NCI-H187 (cell line): ENCODE data around the gene NOP16.
A peak's percentile ranks its signal among the peaks of the same experiment; 100 is the strongest.

ENCODE experiments used
- DNase-seq, 2 experiments: peaks; one replicate each; lab custom pipeline; 2025; lab: John Stamatoyannopoulos, UW

The NOP16 gene

GRCh38 chr5:176359658-176360057, 28.7 kb downstream of the NOP16 start:
- DNase-seq, result no peak

GRCh38 chr5:176356179-176356566, 32.2 kb downstream of the NOP16 start:
- no peak for DNase-seq

GRCh38 chr5:176355400-176356178, 32.8 kb downstream of the NOP16 start:
- DNase-seq, result peak in 1 of 2 experiments; percentile 55

GRCh38 chr5:176353533-176353932, 34.9 kb downstream of the NOP16 start:
- no peak for DNase-seq

GRCh38 chr5:176352116-176352878, 36.1 kb downstream of the NOP16 start:
- DNase-seq, result no peak

- no peak for DNase-seq
Observed at GRCh38 chr5:176350416-176350815, 38.0 kb downstream of the NOP16 start.

GRCh38 chr5:176342766-176343458, 45.5 kb downstream of the NOP16 start:
- no peak for DNase-seq

GRCh38 chr5:176342158-176342483, 46.3 kb downstream of the NOP16 start:
- no peak for DNase-seq

- DNase-seq, result no peak
Observed at GRCh38 chr5:176341325-176342157, 46.9 kb downstream of the NOP16 start.

GRCh38 chr5:176339304-176339703, 49.1 kb downstream of the NOP16 start:
- no peak for DNase-seq

- DNase-seq, result no peak
Observed at GRCh38 chr5:176337913-176338312, 50.5 kb downstream of the NOP16 start.

GRCh38 chr5:176334031-176334770, 54.2 kb downstream of the NOP16 start:
- DNase-seq, result no peak
